Medulla oblongata (tissue), 1 donor: ENCODE measurements around the gene LARP1.
"Not testable (repeated sequence)": the region's sequence is repeated elsewhere in the genome, so short reads cannot be mapped to it uniquely, and the experiment has no call there.

Experiments
- DNase-seq: peaks from one replicate; pipeline ENCODE4 v3.0.0-alpha.2; 2015; ENCODE audit errors: extremely low spot score

Gene LARP1

GRCh38 chr5:154793599-154794524, 38.7 kb downstream of the LARP1 start:
- DNase-seq, result no peak

- DNase-seq, result no peak
Observed at GRCh38 chr5:154794525-154795234, 39.5 kb downstream of the LARP1 start.

- no peak for DNase-seq
Observed at GRCh38 chr5:154795235-154795596, 40.0 kb downstream of the LARP1 start.

GRCh38 chr5:154797762-154798161, 42.6 kb downstream of the LARP1 start:
- no peak for DNase-seq

GRCh38 chr5:154800582-154800981, 45.4 kb downstream of the LARP1 start:
- DNase-seq, result no peak

- DNase-seq, result no peak
Observed at GRCh38 chr5:154801083-154801482, 45.9 kb downstream of the LARP1 start.

GRCh38 chr5:154802050-154802449, 46.9 kb downstream of the LARP1 start:
- DNase-seq, result no peak

GRCh38 chr5:154806176-154806575, 51.0 kb downstream of the LARP1 start:
- DNase-seq, result no peak

- no peak for DNase-seq
Observed at GRCh38 chr5:154811239-154811638, 56.1 kb downstream of the LARP1 start.

- peak; percentile 73 for DNase-seq
Observed at GRCh38 chr5:154811653-154812465, 56.7 kb downstream of the LARP1 start.

GRCh38 chr5:154813158-154813557, 58.0 kb downstream of the LARP1 start:
- no peak for DNase-seq

GRCh38 chr5:154813736-154814135, 58.6 kb downstream of the LARP1 start:
- DNase-seq, result no peak

GRCh38 chr5:154815025-154815424, 59.8 kb downstream of the LARP1 start:
- no peak for DNase-seq

- no peak for DNase-seq
Observed at GRCh38 chr5:154815684-154816247, 60.6 kb downstream of the LARP1 start.

- DNase-seq, result no peak
Observed at GRCh38 chr5:154816891-154817492, 61.8 kb downstream of the LARP1 start.

GRCh38 chr5:154817815-154818214, 62.6 kb downstream of the LARP1 start:
- DNase-seq, result no peak

GRCh38 chr5:154818471-154819116, 63.4 kb downstream of the LARP1 start:
- no peak for DNase-seq

- no peak for DNase-seq
Observed at GRCh38 chr5:154819546-154819945, 64.4 kb downstream of the LARP1 start.

GRCh38 chr5:154820383-154820782, 65.2 kb downstream of the LARP1 start:
- no peak for DNase-seq

- not testable (repeated sequence) for DNase-seq
Observed at GRCh38 chr5:154822896-154823295, 67.7 kb downstream of the LARP1 start.

GRCh38 chr5:154823605-154824004, 68.4 kb downstream of the LARP1 start:
- DNase-seq, result no peak
